PFSK-1 (cell line): ENCODE results near the gene VPS13D.

Experiments
- FOXP2 ChIP-seq: optimal IDR thresholded peaks from 2 replicates; pipeline ENCODE3; 2011; ENCODE audit warnings: borderline replicate concordance, control low read depth, inconsistent platforms; ENCODE audit not compliant: insufficient read depth; ENCODE audit errors: extremely low read length, extremely low read depth
- POLR2AphosphoS5 ChIP-seq: IDR thresholded peaks from 2 replicates; pipeline ENCODE4 v1.6.1; 2012; ENCODE audit warnings: low read depth, mild to moderate bottlenecking, control low read depth, low read length, moderate library complexity
- REST ChIP-seq, 2 experiments: IDR thresholded peaks; 2 replicates each; pipeline versions ENCODE4 v1.6.1 to v1.8.0; 2011 to 2012; ENCODE audit warnings: low read depth in 2 of 2, low read length in 2 of 2, control low read depth in 1 of 2, inconsistent platforms in 1 of 2, mild to moderate bottlenecking in 1 of 2, moderate library complexity in 1 of 2; ENCODE audit not compliant: insufficient read depth in 1 of 2
- SIN3A ChIP-seq: IDR thresholded peaks from 2 replicates; pipeline ENCODE4 v1.6.1; 2012; ENCODE audit warnings: mild to moderate bottlenecking, low read length, moderate library complexity, borderline replicate concordance; ENCODE audit not compliant: insufficient read depth
- TAF1 ChIP-seq: IDR thresholded peaks from 2 replicates; pipeline ENCODE4 v1.6.1; 2012; ENCODE audit warnings: low read length, control low read depth, borderline replicate concordance; ENCODE audit not compliant: insufficient read depth

The VPS13D gene

GRCh38 chr1:12185918-12186678 lies 43.7 kb upstream of the VPS13D start:
- TF ChIP-seq REST (IDR thresholded peaks at IDR 0.05; ENCODE audit: insufficient read depth in 1 of 2, low read depth in 2 of 2, low read length in 2 of 2) (no peak), TAF1 (no peak), SIN3A (no peak), POLR2AphosphoS5 (no peak), FOXP2 (no peak)

GRCh38 chr1:12186679-12186985 lies 43.2 kb upstream of the VPS13D start:
- TF ChIP-seq TAF1 (no peak), POLR2AphosphoS5 (no peak), REST (IDR thresholded peaks at IDR 0.05; ENCODE audit: insufficient read depth in 1 of 2, low read depth in 2 of 2, low read length in 2 of 2) (no peak), FOXP2 (no peak), SIN3A (no peak)

GRCh38 chr1:12188115-12188514 lies 41.7 kb upstream of the VPS13D start:
- TF ChIP-seq FOXP2 (no peak), POLR2AphosphoS5 (no peak), REST (IDR thresholded peaks at IDR 0.05; ENCODE audit: insufficient read depth in 1 of 2, low read depth in 2 of 2, low read length in 2 of 2) (no peak), SIN3A (no peak)

GRCh38 chr1:12188657-12189327 lies 41.0 kb upstream of the VPS13D start:
- TF ChIP-seq POLR2AphosphoS5, result no peak
- TF ChIP-seq FOXP2, result no peak
- no peak for TF ChIP-seq SIN3A

- TF ChIP-seq FOXP2 (no peak), REST (IDR thresholded peaks at IDR 0.05; ENCODE audit: insufficient read depth in 1 of 2, low read depth in 2 of 2, low read length in 2 of 2) (no peak), SIN3A (no peak), TAF1 (no peak), POLR2AphosphoS5 (no peak)
These were observed 40.5 kb upstream of the VPS13D start for GRCh38 chr1:12189328-12189682.
